Spleen (tissue), 7 donors: ENCODE results near the gene ERVFRD-1.

Source experiments
- POLR2A ChIP-seq, 3 donors: fragments of 450-650 bp; IDR thresholded peaks; one replicate each; pipeline ENCODE4 v1.5.1; 2017; ENCODE audit warnings: antibody characterized with exemption in 3 of 3, mild to moderate bottlenecking in 1 of 3
- POLR2AphosphoS5 ChIP-seq, 3 donors: sonication (generic); formaldehyde crosslinking; IDR thresholded peaks; one replicate each; pipeline ENCODE4 v1.5.1; 2017; ENCODE audit warnings: antibody characterized with exemption in 3 of 3
- TF ChIP-seq, protein P1 (sequence below), 11 experiments: fragments of 200-600 bp in 7 of 11; fragments of 450-650 bp in 4 of 11; sonication (generic) in 4 of 11; IDR thresholded peaks in 8 of 11; conservative IDR thresholded peaks in 3 of 11; 1 replicate in 7 of 11; 2 replicates in 4 of 11; pipeline versions ENCODE4 v1.4.0 to v1.8.0; 2016 to 2021; ENCODE audit warnings: antibody characterized with exemption in 11 of 11, inconsistent platforms in 4 of 11, mild to moderate bottlenecking in 1 of 11
- donor health status: DM: no; HTN: no; CAD: no; lungs with moderate emphysema.
- donor health status: DM: no; HTN: no; CAD: no.
- donor health status: DM: no; HTN: no; CAD: no.

DNA sequence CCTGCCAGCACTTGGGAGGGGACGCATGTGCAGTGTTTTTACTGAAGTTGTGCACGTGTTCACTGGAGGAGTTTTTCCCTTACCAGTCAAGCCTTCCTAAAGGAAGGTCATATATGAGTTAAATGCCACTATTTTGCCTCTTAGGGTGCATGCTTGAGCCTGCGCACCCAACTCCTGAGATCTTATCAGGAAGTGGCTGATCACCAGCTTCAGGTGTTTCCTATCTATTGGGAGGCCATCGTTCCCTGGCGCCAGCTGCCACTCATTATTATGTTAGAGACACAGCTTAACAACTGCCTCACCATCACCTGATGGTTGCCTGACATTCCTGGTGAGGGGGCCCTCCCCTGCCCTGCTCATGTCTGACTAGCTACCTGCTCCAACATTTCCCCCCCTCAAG, 8.5 kb downstream of the ERVFRD-1 start:
- TF ChIP-seq, protein P1, sequence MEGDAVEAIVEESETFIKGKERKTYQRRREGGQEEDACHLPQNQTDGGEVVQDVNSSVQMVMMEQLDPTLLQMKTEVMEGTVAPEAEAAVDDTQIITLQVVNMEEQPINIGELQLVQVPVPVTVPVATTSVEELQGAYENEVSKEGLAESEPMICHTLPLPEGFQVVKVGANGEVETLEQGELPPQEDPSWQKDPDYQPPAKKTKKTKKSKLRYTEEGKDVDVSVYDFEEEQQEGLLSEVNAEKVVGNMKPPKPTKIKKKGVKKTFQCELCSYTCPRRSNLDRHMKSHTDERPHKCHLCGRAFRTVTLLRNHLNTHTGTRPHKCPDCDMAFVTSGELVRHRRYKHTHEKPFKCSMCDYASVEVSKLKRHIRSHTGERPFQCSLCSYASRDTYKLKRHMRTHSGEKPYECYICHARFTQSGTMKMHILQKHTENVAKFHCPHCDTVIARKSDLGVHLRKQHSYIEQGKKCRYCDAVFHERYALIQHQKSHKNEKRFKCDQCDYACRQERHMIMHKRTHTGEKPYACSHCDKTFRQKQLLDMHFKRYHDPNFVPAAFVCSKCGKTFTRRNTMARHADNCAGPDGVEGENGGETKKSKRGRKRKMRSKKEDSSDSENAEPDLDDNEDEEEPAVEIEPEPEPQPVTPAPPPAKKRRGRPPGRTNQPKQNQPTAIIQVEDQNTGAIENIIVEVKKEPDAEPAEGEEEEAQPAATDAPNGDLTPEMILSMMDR (IDR thresholded peaks at IDR 0.05 in 8 of 11, conservative IDR thresholded peaks at IDR 0.05 in 3 of 11), result no peak
- TF ChIP-seq POLR2A (IDR thresholded peaks at IDR 0.05), result no peak
- no peak for TF ChIP-seq POLR2AphosphoS5 (IDR thresholded peaks at IDR 0.05)
